Neural cell (in vitro differentiated cells): ENCODE measurements around the gene SHANK1. TPM values are rescaled to one million over a fixed set of nuclear protein-coding genes. Genes with fewer than 3 reads are reported as not detected.

Source experiments
- H2AFZ ChIP-seq: fragments of 200-600, 300-800 bp; sonication (generic), shearing (Covaris generic); 2 replicates; pipeline ENCODE4 v1.6.0; 2014; ENCODE audit warnings: low read depth, mild to moderate bottlenecking, antibody characterized with exemption, low read length, moderate library complexity
- H3F3A ChIP-seq: fragments of 200-600 bp; shearing (Covaris generic); 2 replicates; pipeline ENCODE4 v1.6.1; 2016; ENCODE audit warnings: mild to moderate bottlenecking, moderate library complexity, mixed read lengths, antibody characterized with exemption, low read length; ENCODE audit not compliant: insufficient read depth, poor library complexity, severe bottlenecking
- H3K27ac ChIP-seq: fragments of 200-600, 300-800 bp; sonication (generic), shearing (Covaris generic); 2 replicates; pipeline ENCODE4 v1.5.1; 2014; ENCODE audit warnings: mild to moderate bottlenecking, low read length, moderate library complexity
- H3K27me3 ChIP-seq: fragments of 300-800, 200-600 bp; sonication (generic), shearing (Covaris generic); 2 replicates; pipeline ENCODE4 v1.6.0; 2014; ENCODE audit warnings: mild to moderate bottlenecking, low read depth, low read length, moderate library complexity; ENCODE audit not compliant: insufficient read depth
- H3K36me3 ChIP-seq: fragments of 300-800, 200-600 bp; sonication (generic), shearing (Covaris generic); 2 replicates; pipeline ENCODE4 v1.5.1; 2014; ENCODE audit warnings: mild to moderate bottlenecking, antibody characterized with exemption, low read length, moderate library complexity; ENCODE audit not compliant: insufficient read depth
- H3K4me2 ChIP-seq: fragments of 300-800, 200-600 bp; sonication (generic), shearing (Covaris generic); 2 replicates; pipeline ENCODE4 v1.6.0; 2014; ENCODE audit warnings: mild to moderate bottlenecking, low read length
- H3K4me3 ChIP-seq: fragments of 300-800, 200-600 bp; sonication (generic), shearing (Covaris generic); 2 replicates; pipeline ENCODE4 v1.5.1; 2014; ENCODE audit warnings: mild to moderate bottlenecking, low read length, moderate library complexity
- H3K79me2 ChIP-seq: fragments of 200-600 bp; shearing (Covaris generic); replicated peaks from 2 replicates; pipeline ENCODE4 v1.6.0; 2014; ENCODE audit warnings: mild to moderate bottlenecking, low read length, moderate library complexity; ENCODE audit not compliant: insufficient read depth
- H3K9ac ChIP-seq: fragments of 300-800, 200-600 bp; sonication (generic), shearing (Covaris generic); 2 replicates; pipeline ENCODE4 v1.6.1; 2016; ENCODE audit warnings: mild to moderate bottlenecking, low read length, mixed read lengths
- H3K9me2 ChIP-seq: fragments of 200-600 bp; shearing (Covaris generic); 2 replicates; pipeline ENCODE4 v1.6.1; 2016; ENCODE audit warnings: mild to moderate bottlenecking, low read length, mixed read lengths; ENCODE audit not compliant: insufficient read depth
- H3K9me3 ChIP-seq: fragments of 200-600, 300-800 bp; sonication (generic), shearing (Covaris generic); 2 replicates; pipeline ENCODE4 v1.6.1; 2016; ENCODE audit warnings: mild to moderate bottlenecking, mixed run types, low read length, moderate library complexity, mixed read lengths
- H4K20me1 ChIP-seq: fragments of 200-600 bp; shearing (Covaris generic); 2 replicates; pipeline ENCODE4 v1.6.1; 2016; ENCODE audit warnings: mild to moderate bottlenecking, mixed run types; ENCODE audit not compliant: insufficient read depth
- CTCF ChIP-seq: fragments of 450-650 bp; IDR thresholded peaks from 2 replicates; pipeline ENCODE4 v1.5.1; 2014; ENCODE audit warnings: antibody characterized with exemption, mild to moderate bottlenecking, moderate library complexity; ENCODE audit not compliant: poor library complexity, severe bottlenecking
- EP300 ChIP-seq: fragments of 450-650 bp; conservative IDR thresholded peaks from 2 replicates; pipeline ENCODE4 v1.6.1; 2014; ENCODE audit warnings: antibody characterized with exemption, mild to moderate bottlenecking, moderate library complexity; ENCODE audit not compliant: poor library complexity, severe bottlenecking
- EZH2 ChIP-seq: fragments of 200-600, 300-800 bp; shearing (Covaris generic), sonication (generic); IDR thresholded peaks from 2 replicates; pipeline ENCODE4 v1.6.1; 2014; ENCODE audit warnings: antibody characterized with exemption, low read length, borderline replicate concordance, mild to moderate bottlenecking; ENCODE audit not compliant: insufficient read depth, poor library complexity, severe bottlenecking
- MXI1 ChIP-seq: fragments of 450-650 bp; conservative IDR thresholded peaks from 2 replicates; pipeline ENCODE4 v1.6.1; 2014; ENCODE audit warnings: antibody characterized with exemption, mild to moderate bottlenecking; ENCODE audit not compliant: poor library complexity, severe bottlenecking
- POLR2AphosphoS5 ChIP-seq: IDR thresholded peaks from 2 replicates; pipeline ENCODE4 v1.6.1; 2012
- RAD21 ChIP-seq: fragments of 450-650 bp; conservative IDR thresholded peaks from 2 replicates; pipeline ENCODE4 v1.6.1; 2014; ENCODE audit warnings: antibody characterized with exemption, mild to moderate bottlenecking, moderate library complexity
- SMC3 ChIP-seq: fragments of 450-650 bp; conservative IDR thresholded peaks from 2 replicates; pipeline ENCODE4 v1.6.1; 2014; ENCODE audit warnings: antibody characterized with exemption, mild to moderate bottlenecking, moderate library complexity; ENCODE audit not compliant: poor library complexity
- TAF1 ChIP-seq: IDR thresholded peaks from 2 replicates; pipeline ENCODE4 v1.6.1; 2012; ENCODE audit warnings: low read depth
- polyA plus RNA-seq: library from polyadenylated mRNA; depleted of rRNA; stranded (reverse); fragments of >200 nt; gene quantifications from 2 replicates; pipeline ENCODE4 v1.2.3, GENCODE V29; 2014
- TF ChIP-seq, protein P1 (sequence below): IDR thresholded peaks from 2 replicates; pipeline ENCODE4 v1.6.1; 2012; ENCODE audit warnings: borderline replicate concordance

SHANK1 gene
- polyA plus RNA-seq, 1 donor from 2014 or later = 7.9 TPM

DNA sequence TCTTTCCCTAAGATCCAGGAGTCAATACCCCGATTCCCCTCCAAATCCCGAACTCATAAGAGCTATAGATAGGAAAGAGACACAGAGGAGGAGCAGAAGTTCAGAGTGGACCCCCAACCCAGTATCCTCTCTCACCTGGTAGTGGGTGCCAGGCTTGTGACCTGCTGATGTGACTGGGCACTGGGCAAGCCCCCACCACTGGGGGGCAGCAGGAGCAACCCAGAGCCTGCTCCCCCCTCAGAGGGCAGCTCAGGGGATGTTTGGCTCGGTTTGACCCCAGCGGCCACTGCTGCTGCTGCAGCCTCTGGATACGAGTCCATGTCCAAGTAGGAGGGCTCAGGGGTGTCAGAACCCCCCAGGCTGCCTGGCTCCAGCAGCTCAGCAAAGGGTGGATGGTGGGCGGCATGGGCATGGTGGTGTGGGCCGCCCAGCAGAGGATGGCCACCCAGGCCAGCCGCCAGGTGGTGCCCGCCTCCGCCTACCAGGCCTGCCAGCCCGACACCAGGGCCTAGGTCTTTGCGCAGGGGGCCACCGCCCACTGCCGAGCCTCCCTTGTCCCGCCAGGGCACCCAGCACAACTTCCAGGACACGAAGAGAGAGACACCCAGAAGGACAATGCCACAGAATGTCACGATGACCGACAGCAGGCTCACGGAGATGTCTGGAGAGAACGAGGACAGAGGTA, 87.3 kb downstream of the SHANK1 start:
- Histone ChIP-seq H3K27me3 (no peaks in the 10 kb centered on the region), H4K20me1 (no peaks in the 10 kb centered on the region), H3F3A (no peaks in the 10 kb centered on the region), H3K27ac (no peak overlapping the region), H3K4me3 (no peak overlapping the region), H3K9me2 (no peaks in the 10 kb centered on the region), H3K9ac (no peak overlapping the region), H3K79me2 (no peaks in the 10 kb centered on the region), H3K36me3 (no peaks in the 10 kb centered on the region), H3K9me3 (peaks cover 8% of the 10 kb centered on the region), H2AFZ (no peak overlapping the region), H3K4me2 (no peak overlapping the region)
- TF ChIP-seq SMC3 (no peak), CTCF (no peak), TAF1 (no peak), EP300 (no peak), EZH2 (no peak)
- TF ChIP-seq, protein P1, sequence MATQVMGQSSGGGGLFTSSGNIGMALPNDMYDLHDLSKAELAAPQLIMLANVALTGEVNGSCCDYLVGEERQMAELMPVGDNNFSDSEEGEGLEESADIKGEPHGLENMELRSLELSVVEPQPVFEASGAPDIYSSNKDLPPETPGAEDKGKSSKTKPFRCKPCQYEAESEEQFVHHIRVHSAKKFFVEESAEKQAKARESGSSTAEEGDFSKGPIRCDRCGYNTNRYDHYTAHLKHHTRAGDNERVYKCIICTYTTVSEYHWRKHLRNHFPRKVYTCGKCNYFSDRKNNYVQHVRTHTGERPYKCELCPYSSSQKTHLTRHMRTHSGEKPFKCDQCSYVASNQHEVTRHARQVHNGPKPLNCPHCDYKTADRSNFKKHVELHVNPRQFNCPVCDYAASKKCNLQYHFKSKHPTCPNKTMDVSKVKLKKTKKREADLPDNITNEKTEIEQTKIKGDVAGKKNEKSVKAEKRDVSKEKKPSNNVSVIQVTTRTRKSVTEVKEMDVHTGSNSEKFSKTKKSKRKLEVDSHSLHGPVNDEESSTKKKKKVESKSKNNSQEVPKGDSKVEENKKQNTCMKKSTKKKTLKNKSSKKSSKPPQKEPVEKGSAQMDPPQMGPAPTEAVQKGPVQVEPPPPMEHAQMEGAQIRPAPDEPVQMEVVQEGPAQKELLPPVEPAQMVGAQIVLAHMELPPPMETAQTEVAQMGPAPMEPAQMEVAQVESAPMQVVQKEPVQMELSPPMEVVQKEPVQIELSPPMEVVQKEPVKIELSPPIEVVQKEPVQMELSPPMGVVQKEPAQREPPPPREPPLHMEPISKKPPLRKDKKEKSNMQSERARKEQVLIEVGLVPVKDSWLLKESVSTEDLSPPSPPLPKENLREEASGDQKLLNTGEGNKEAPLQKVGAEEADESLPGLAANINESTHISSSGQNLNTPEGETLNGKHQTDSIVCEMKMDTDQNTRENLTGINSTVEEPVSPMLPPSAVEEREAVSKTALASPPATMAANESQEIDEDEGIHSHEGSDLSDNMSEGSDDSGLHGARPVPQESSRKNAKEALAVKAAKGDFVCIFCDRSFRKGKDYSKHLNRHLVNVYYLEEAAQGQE = no peak

- Histone ChIP-seq H3K9me3 (peaks cover 4% of the 10 kb centered on the region), H3K27me3 (no peaks in the 10 kb centered on the region), H3K4me2 (no peak overlapping the region), H3K36me3 (no peaks in the 10 kb centered on the region), H3F3A (no peaks in the 10 kb centered on the region), H3K9me2 (no peaks in the 10 kb centered on the region), H3K79me2 (no peaks in the 10 kb centered on the region), H3K4me3 (no peak overlapping the region), H3K9ac (no peak overlapping the region), H3K27ac (no peak overlapping the region), H4K20me1 (no peaks in the 10 kb centered on the region), H2AFZ (no peak overlapping the region)
- TF ChIP-seq MXI1 (no peak), CTCF (no peak), EZH2 (no peak), SMC3 (no peak), TAF1 (no peak), POLR2AphosphoS5 (no peak), EP300 (no peak), RAD21 (no peak)
- TF ChIP-seq, protein P1 = no peak
Observed at GRCh38 chr19:50629801-50630200, 89.8 kb downstream of the SHANK1 start.
